Measurements from ENCODE around the gene PDE1A. TPM values are rescaled to one million over a fixed set of nuclear protein-coding genes. Genes with fewer than 3 reads are reported as not detected.

Gene PDE1A
- total and polyA plus RNA-seq, 2 of the 4 experiments (the other 2 are of a cell fraction) = 0.24 to 0.90 TPM

- ATAC-seq (ENCODE audit: low read depth) (no peak), DNase-seq (no peak)
- H3K36me3 ChIP-seq (ENCODE audit: control insufficient read depth, insufficient read depth, low read length) = no peaks in the 10 kb centered on the region
- dilution Hi-C loops (cut with HindIII; ENCODE audit: low sequenced_read_pairs, unreplicated experiment) (no loop called here), in situ Hi-C loops (cut with MboI; ENCODE audit: low sequenced_read_pairs) (loop anchor here (25.0 kb wide), 1 partner anchor 1003 kb away; no protein-coding TSS in a partner anchor), intact Hi-C loops (cut with micrococcal nuclease) (no loop called here)
- no peak overlapping the region for H2BK120ac ChIP-seq (ENCODE audit: low read depth, low read length)
- no peak overlapping the region for H2BK20ac ChIP-seq (ENCODE audit: low read depth, low read length)
- no peak overlapping the region for H3K18ac ChIP-seq (ENCODE audit: low read depth, low read length)
- no peak overlapping the region for H4K91ac ChIP-seq (ENCODE audit: insufficient read depth, low read depth, low read length)
- H3K27ac ChIP-seq (ENCODE audit: insufficient read depth, low read length) = no peak overlapping the region
- no TSS peak for BruUV-seq (replicated peaks)
- no peak overlapping the region for H4K5ac ChIP-seq (ENCODE audit: low read depth, low read length)
- H3K4me2 ChIP-seq (ENCODE audit: low read depth, low read length) = no peak overlapping the region
- no peak overlapping the region for H3K23ac ChIP-seq (ENCODE audit: low read depth, low read length)
- H4K20me1 ChIP-seq (ENCODE audit: insufficient read depth, low read length) = no peaks in the 10 kb centered on the region
- no peak overlapping the region for H3K4me3 ChIP-seq (ENCODE audit: insufficient read depth, low read depth, low read length)
- H3K4me1 ChIP-seq (ENCODE audit: control insufficient read depth, insufficient read depth, low read length) = no peaks in the 10 kb centered on the region
- H2AFZ ChIP-seq (replicated peaks; ENCODE audit: low read length, poor library complexity) = no peak overlapping the region
- H2AK9ac ChIP-seq (replicated peaks; ENCODE audit: low read depth, low read length, poor library complexity) = no peak overlapping the region
- H4K8ac ChIP-seq (ENCODE audit: low read depth in 2 of 2, low read length in 2 of 2) = no peak overlapping the region
- H3K56ac ChIP-seq (ENCODE audit: extremely low read depth, insufficient read depth, low read length) = no peak overlapping the region
- ChIA-PET CTCF (no interaction called here), POLR2A (ENCODE audit: unreplicated experiment) (no interaction called here)
- H2BK15ac ChIP-seq (ENCODE audit: low read depth, low read length) = no peak overlapping the region
- TF ChIP-seq MXI1 (IDR thresholded peaks at IDR 0.05; ENCODE audit: borderline replicate concordance, low read depth, low read length) (no peak), MAZ (IDR thresholded peaks at IDR 0.05; ENCODE audit: borderline replicate concordance, low read depth, low read length) (no peak), RFX5 (IDR thresholded peaks at IDR 0.05; ENCODE audit: low read depth, low read length) (no peak), BHLHE40 (IDR thresholded peaks at IDR 0.05; ENCODE audit: low read depth, low read length) (no peak), MAFK (IDR thresholded peaks at IDR 0.05; ENCODE audit: low read depth, low read length) (no peak), CEBPB (IDR thresholded peaks at IDR 0.05; ENCODE audit: low read depth, low read length) (no peak), CTCF (conservative IDR thresholded peaks at IDR 0.05; ENCODE audit: low read depth, low read length) (no peak), RCOR1 (IDR thresholded peaks at IDR 0.05; ENCODE audit: insufficient replicate concordance, low read length) (no peak), POLR2A (IDR thresholded peaks at IDR 0.05; ENCODE audit: low read depth, low read length) (no peak), FOS (IDR thresholded peaks at IDR 0.05; ENCODE audit: low read depth, low read length) (no peak)
- TF ChIP-seq, protein P1, sequence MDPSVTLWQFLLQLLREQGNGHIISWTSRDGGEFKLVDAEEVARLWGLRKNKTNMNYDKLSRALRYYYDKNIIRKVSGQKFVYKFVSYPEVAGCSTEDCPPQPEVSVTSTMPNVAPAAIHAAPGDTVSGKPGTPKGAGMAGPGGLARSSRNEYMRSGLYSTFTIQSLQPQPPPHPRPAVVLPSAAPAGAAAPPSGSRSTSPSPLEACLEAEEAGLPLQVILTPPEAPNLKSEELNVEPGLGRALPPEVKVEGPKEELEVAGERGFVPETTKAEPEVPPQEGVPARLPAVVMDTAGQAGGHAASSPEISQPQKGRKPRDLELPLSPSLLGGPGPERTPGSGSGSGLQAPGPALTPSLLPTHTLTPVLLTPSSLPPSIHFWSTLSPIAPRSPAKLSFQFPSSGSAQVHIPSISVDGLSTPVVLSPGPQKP (IDR thresholded peaks at IDR 0.05; ENCODE audit: borderline replicate concordance, low read depth, low read length) = no peak
- no peaks in the 10 kb centered on the region for H3K9me3 ChIP-seq (ENCODE audit: control insufficient read depth, insufficient read depth, low read length)
- no peaks in the 10 kb centered on the region for H3K9me1 ChIP-seq (ENCODE audit: insufficient read depth, low read length)
- H3K79me1 ChIP-seq (ENCODE audit: low read depth in 1 of 2, low read length in 2 of 2) = no peaks in the 10 kb centered on the region
- H3K4ac ChIP-seq (ENCODE audit: low read depth, low read length) = no peak overlapping the region
- no peak overlapping the region for H3K9ac ChIP-seq (ENCODE audit: low read depth, low read length)
- H3K27me3 ChIP-seq (ENCODE audit: control insufficient read depth, insufficient read depth, low read length) = no peaks in the 10 kb centered on the region
- H3K14ac ChIP-seq (replicated peaks; ENCODE audit: low read depth, low read length) = no peak overlapping the region
- H2BK5ac ChIP-seq (ENCODE audit: low read depth, low read length, poor library complexity, severe bottlenecking) = no peak overlapping the region
- H2AK5ac ChIP-seq (ENCODE audit: low read depth, low read length) = no peak overlapping the region
Observed at GRCh38 chr2:182115258-182115657, 311.6 kb downstream of the PDE1A start.
